Ectodermal cell (in vitro differentiated cells): Measurements from ENCODE around the gene CTNNA3.

Experiments
- H3K27ac ChIP-seq: 2 replicates; pipeline ENCODE4 v1.7.0; 2013; ENCODE audit warnings: mild to moderate bottlenecking, low read depth, low read length; ENCODE audit not compliant: insufficient read depth, poor library complexity, severe bottlenecking
- H3K27me3 ChIP-seq: 2 replicates; pipeline ENCODE4 v1.7.0; 2013; ENCODE audit warnings: mild to moderate bottlenecking, low read length; ENCODE audit not compliant: insufficient read depth, control insufficient read depth, poor library complexity, severe bottlenecking
- H3K36me3 ChIP-seq: one replicate; pipeline ENCODE4 v1.7.0; 2013; ENCODE audit warnings: low read length; ENCODE audit not compliant: control insufficient read depth, insufficient read depth
- H3K4me1 ChIP-seq: one replicate; pipeline ENCODE4 v1.7.0; 2013; ENCODE audit warnings: low read length; ENCODE audit not compliant: control insufficient read depth, insufficient read depth
- H3K4me3 ChIP-seq: 2 replicates; pipeline ENCODE4 v1.7.0; 2013; ENCODE audit warnings: low read depth, low read length, control low read depth; ENCODE audit not compliant: insufficient read depth
- H3K9me3 ChIP-seq: 2 replicates; pipeline ENCODE4 v1.7.0; 2013; ENCODE audit warnings: mild to moderate bottlenecking, low read length, moderate library complexity; ENCODE audit not compliant: control insufficient read depth
- WGBS, 2 experiments: methylation state at CpG; one replicate each; pipeline ENCODE4 v1.1.7; 2013; ENCODE audit warnings: missing lambda C conversion rate in 2 of 2; 5-methylcytosine and 5-hydroxymethylcytosine counted together

Gene CTNNA3

DNA sequence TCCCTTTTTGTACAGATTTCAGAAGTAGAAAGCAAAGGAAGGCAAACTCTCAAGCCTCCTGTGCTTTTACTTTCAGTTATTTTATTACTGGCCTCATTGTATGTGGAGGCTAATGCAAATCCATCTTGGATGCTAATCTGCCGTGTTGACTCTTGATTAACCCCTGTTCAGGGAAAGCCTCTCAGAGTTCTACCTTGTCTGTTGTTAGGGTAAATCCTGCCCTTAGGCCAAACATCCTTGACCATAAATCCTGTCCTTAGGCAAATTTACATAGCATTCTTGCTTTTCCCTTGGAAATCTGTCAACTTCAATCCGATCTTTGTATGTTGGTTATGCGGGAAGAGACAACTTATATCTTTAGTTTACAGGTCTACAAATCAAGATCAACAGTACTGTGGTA, 1480.1 kb downstream of the CTNNA3 start:
- Histone ChIP-seq H3K4me1 (no peaks in the 10 kb centered on the region), H3K27ac (no peak overlapping the region), H3K36me3 (no peaks in the 10 kb centered on the region), H3K9me3 (no peaks in the 10 kb centered on the region), H3K4me3 (no peak overlapping the region), H3K27me3 (no peaks in the 10 kb centered on the region)
- 88 to 95% methylated on average over 1 to 3 of the region's 3 CpGs for WGBS, 2 experiments

DNA sequence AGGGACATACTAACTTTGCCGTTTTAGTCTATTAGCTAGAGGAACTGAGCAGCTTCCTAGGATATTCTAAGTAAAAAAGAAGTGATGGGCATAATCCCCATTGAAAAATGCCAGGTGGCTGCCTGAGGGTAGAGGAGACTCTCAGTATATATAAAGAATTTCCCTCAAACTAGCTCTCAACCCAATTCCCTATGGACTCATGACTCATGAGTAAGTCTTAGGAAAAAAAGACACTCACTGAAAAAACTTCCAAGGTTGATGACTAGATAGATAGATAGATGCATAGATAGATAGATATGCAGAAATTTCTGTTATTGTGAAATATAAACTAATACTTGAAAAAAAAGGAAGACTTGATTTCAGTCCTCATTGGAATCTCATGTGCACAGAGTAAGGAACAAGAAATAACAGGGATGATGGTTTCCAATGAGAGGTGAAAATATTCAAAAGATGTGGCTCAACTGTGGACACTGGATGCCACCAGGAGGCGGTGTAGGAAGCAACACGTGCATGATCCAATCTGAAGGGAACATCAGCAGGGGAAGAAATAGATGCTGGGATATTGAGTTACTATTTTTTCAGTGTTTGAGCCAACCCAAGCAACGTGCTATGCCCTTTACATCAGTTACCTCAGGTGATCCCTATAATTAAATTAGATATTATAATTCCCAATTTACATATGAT, 1481.1 kb downstream of the CTNNA3 start:
- Histone ChIP-seq H3K27me3 (no peaks in the 10 kb centered on the region), H3K36me3 (no peaks in the 10 kb centered on the region), H3K4me3 (no peak overlapping the region), H3K4me1 (no peaks in the 10 kb centered on the region), H3K9me3 (no peaks in the 10 kb centered on the region), H3K27ac (no peak overlapping the region)
- WGBS, 2 experiments = 88 to 89% methylated on average over 3 to 4 of the region's 4 CpGs

DNA sequence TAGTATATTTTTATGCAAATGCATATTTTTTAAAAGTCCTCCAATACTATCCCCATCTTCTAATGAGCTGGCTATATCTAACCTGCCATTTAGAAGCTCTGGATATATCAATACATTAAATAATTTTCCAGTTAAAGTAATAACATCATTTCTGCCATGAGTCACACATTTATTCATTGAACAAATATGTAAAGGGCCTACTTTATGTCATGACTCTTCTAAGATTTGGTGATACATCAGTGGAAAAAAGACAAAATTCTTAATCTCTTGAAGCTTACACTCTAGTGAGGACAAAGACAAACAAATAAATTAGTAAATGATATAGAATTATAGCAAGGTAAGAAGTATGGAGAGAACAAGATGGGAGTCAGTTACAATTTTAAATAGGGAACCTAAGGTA, 1487.0 kb downstream of the CTNNA3 start:
- no peaks in the 10 kb centered on the region for H3K4me1 ChIP-seq
- no peaks in the 10 kb centered on the region for H3K36me3 ChIP-seq
- no peak overlapping the region for H3K27ac ChIP-seq
- no peaks in the 10 kb centered on the region for H3K27me3 ChIP-seq
- H3K4me3 ChIP-seq = no peak overlapping the region
- no peaks in the 10 kb centered on the region for H3K9me3 ChIP-seq

DNA sequence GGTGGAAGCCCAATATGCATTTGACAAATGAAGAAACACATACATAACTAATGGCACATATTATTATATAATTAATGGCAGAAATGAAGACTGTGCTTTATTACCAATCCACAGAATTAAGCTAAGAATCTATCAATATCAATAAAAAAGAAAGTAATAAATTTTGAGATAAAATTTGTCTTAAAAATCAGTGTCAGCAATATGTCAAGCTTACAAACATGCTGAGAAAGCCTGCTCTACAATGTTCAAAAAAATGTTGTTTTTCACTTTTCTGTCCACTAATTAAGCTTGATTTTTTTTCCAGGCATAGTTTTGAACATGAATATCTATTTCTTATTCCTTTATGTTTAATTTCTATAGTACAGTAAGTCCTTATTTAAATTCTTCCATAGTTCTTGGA, 1491.2 kb downstream of the CTNNA3 start:
- no peaks in the 10 kb centered on the region for H3K27me3 ChIP-seq
- no peak overlapping the region for H3K4me3 ChIP-seq
- no peak overlapping the region for H3K27ac ChIP-seq
- no peaks in the 10 kb centered on the region for H3K36me3 ChIP-seq
- no peaks in the 10 kb centered on the region for H3K9me3 ChIP-seq
- no peaks in the 10 kb centered on the region for H3K4me1 ChIP-seq

GRCh38 chr10:66202101-66202500, 1493.9 kb downstream of the CTNNA3 start:
- 94 to 97% methylated on average over 3 of the region's 3 CpGs for WGBS, 2 experiments
- H3K4me3 ChIP-seq = no peak overlapping the region
- no peaks in the 10 kb centered on the region for H3K4me1 ChIP-seq

DNA sequence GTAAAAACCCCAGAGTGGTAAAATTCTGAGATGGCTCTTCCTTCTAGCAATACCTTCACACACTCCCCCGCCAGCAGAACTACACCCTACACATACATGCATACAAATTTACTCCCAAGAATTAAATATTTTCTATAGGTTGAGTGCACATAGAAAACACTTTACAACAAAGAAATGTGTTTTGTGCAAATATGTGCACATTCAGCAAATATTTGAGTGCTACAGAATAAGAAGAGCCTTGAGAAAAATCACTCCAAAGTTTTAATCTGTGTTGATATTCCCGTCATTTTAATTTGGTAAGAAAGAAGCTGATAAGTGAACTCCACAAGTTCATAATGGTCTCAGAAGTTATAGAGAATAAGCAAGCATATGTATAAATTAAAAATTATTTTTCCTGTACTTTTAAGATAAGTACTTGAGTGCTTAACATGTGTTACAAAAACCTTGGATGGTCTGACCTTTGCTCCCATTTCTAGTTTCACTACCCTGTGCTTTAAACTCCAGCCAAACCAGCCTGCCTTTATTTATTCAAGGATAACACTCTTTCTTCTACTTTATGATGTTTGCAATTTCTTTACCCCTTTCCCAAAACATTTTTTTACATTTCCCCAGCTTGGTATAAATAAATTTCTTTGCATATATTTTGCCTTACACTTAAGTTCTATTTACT, 1503.7 kb downstream of the CTNNA3 start:
- Histone ChIP-seq H3K4me3 (no peak overlapping the region), H3K36me3 (no peaks in the 10 kb centered on the region), H3K27me3 (no peaks in the 10 kb centered on the region), H3K9me3 (no peaks in the 10 kb centered on the region), H3K27ac (no peak overlapping the region), H3K4me1 (no peaks in the 10 kb centered on the region)
- 90% methylated on average over 1 of the region's 2 CpGs; no CpG with 5 or more reads in 1 of the 2 experiments for WGBS, 2 experiments

More at GRCh38 chr10:66202101-66202500, 1493.9 kb downstream of the CTNNA3 start:
- Histone ChIP-seq H3K36me3 (no peaks in the 10 kb centered on the region), H3K27me3 (no peaks in the 10 kb centered on the region), H3K27ac (no peak overlapping the region), H3K9me3 (no peaks in the 10 kb centered on the region)

DNA sequence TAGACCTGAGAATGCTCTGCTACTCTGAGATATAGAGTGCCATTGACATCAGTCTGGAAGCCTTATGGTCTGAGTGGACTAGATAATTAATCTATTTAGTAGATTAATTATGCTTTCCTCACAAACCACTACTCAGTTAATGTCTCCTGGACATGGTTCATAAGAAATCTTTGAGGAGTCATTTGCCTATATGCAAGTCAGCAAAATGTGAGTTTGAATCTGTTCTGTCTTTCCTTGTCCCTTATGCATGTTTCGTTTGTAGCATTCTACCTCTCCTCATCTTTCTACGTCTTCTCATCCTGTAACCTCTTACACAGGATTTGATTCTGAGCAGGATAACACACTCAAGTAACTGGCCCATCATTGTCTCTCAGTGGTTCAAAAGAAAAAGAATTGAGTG, 1505.6 kb downstream of the CTNNA3 start:
- H3K9me3 ChIP-seq = no peaks in the 10 kb centered on the region
- no peaks in the 10 kb centered on the region for H3K36me3 ChIP-seq
- H3K4me1 ChIP-seq = no peaks in the 10 kb centered on the region
- H3K4me3 ChIP-seq = no peak overlapping the region
- H3K27me3 ChIP-seq = no peaks in the 10 kb centered on the region
- H3K27ac ChIP-seq = no peak overlapping the region
- 92 to 93% methylated on average over 2 of the region's 2 CpGs for WGBS, 2 experiments

- no peak overlapping the region for H3K27ac ChIP-seq
- no peaks in the 10 kb centered on the region for H3K27me3 ChIP-seq
- H3K9me3 ChIP-seq = no peaks in the 10 kb centered on the region
- H3K4me1 ChIP-seq = no peaks in the 10 kb centered on the region
- H3K36me3 ChIP-seq = no peaks in the 10 kb centered on the region
- no peak overlapping the region for H3K4me3 ChIP-seq
Measured at GRCh38 chr10:66189271-66189670, 1506.7 kb downstream of the CTNNA3 start.

DNA sequence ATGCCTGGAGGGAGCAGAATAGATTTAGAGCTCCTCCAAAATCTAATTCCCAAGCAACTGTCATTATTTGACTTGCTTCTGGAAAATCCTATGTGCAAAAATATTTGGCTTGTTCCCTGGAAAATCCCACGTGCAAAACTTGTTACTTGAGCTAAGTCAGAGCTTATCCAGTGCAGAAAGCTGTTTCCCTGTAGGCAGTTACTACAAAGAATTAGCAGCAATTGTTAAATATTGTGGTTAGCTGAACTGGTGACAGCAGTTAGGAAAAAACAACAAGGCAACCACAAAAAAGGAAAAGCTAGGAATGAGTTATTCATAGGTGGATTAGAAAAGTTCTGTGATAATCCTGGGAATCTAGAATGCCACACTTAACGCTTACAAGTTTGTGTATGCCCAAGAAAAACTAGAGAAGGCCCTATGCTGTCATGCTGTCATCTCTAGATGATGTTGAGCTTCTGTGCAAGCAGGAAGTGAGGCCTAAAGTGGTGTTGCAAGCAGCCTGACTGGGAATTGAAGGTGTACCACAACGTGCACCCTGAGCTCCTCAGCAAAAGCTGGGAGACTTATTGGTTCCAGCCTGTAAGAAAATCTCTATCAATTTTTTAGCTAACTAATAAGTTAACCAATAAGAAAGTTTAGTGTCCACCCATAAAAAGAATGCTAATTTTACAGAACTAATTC, 1508.8 kb downstream of the CTNNA3 start:
- H3K9me3 ChIP-seq = no peaks in the 10 kb centered on the region
- H3K27ac ChIP-seq = no peak overlapping the region
- no peaks in the 10 kb centered on the region for H3K4me1 ChIP-seq
- WGBS, 2 experiments = 81 to 85% methylated on average over 3 of the region's 3 CpGs
- H3K36me3 ChIP-seq = no peaks in the 10 kb centered on the region
- H3K4me3 ChIP-seq = no peak overlapping the region
- H3K27me3 ChIP-seq = no peaks in the 10 kb centered on the region

DNA sequence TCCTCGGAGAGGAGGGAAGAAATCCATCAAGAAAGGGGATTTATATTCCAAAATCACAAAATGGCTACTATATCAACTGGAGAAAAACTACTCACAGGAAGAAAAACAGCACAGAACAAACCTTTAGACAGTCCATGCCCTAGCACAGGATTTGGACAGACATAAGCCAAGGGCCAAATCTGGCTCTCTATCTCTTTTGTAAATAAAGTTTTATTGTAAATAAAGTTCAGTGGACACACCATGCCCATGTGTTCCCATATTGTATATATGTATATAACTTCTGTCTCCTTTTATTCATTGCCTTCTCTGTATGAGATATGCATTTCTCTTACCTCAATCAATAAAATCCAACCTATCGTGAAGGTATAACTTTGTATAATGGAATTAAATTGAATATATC, 1513.0 kb downstream of the CTNNA3 start:
- H3K9me3 ChIP-seq = no peaks in the 10 kb centered on the region
- no peaks in the 10 kb centered on the region for H3K27me3 ChIP-seq
- H3K27ac ChIP-seq = no peak overlapping the region
- 80 to 88% methylated on average over 1 of the region's 2 CpGs for WGBS, 2 experiments
- no peaks in the 10 kb centered on the region for H3K36me3 ChIP-seq
- H3K4me3 ChIP-seq = no peak overlapping the region
- H3K4me1 ChIP-seq = no peaks in the 10 kb centered on the region
